ENCODE measurements around the gene UST.

UST gene

GRCh38 chr6:149044528-149044927 is 297.7 kb downstream of the UST start:
- TF ChIP-seq ZFX (IDR thresholded peaks at IDR 0.05; ENCODE audit: borderline replicate concordance) (no peak), CTCF (IDR thresholded peaks at IDR 0.05) (no peak)
- H3K27ac ChIP-seq, result no peak overlapping the region

- TF ChIP-seq CTCF (IDR thresholded peaks at IDR 0.05) (no peak), ZFX (IDR thresholded peaks at IDR 0.05; ENCODE audit: borderline replicate concordance) (no peak)
- H3K27ac ChIP-seq, result no peak overlapping the region
These were observed 298.6 kb downstream of the UST start for GRCh38 chr6:149045404-149045803.

GRCh38 chr6:149046164-149046821 is 299.5 kb downstream of the UST start:
- no peak for TF ChIP-seq ZFX (IDR thresholded peaks at IDR 0.05; ENCODE audit: borderline replicate concordance)
- no peak overlapping the region for H3K27ac ChIP-seq

GRCh38 chr6:149046822-149047246 is 300.0 kb downstream of the UST start:
- H3K27ac ChIP-seq, result no peak overlapping the region
- TF ChIP-seq CTCF (IDR thresholded peaks at IDR 0.05) (no peak), ZFX (IDR thresholded peaks at IDR 0.05; ENCODE audit: borderline replicate concordance) (no peak)

- H3K27ac ChIP-seq, result no peak overlapping the region
- TF ChIP-seq ZFX (IDR thresholded peaks at IDR 0.05; ENCODE audit: borderline replicate concordance), result no peak
- TF ChIP-seq CTCF (IDR thresholded peaks at IDR 0.05), result no peak
These were observed 302.4 kb downstream of the UST start for GRCh38 chr6:149049230-149049629.

GRCh38 chr6:149050160-149050559 is 303.3 kb downstream of the UST start:
- no peak overlapping the region for H3K27ac ChIP-seq
- no peak for TF ChIP-seq ZFX (IDR thresholded peaks at IDR 0.05; ENCODE audit: borderline replicate concordance)

- TF ChIP-seq CTCF (IDR thresholded peaks at IDR 0.05) (no peak), ZFX (IDR thresholded peaks at IDR 0.05; ENCODE audit: borderline replicate concordance) (no peak)
- H3K27ac ChIP-seq, result no peak overlapping the region
These were observed 305.7 kb downstream of the UST start for GRCh38 chr6:149052350-149053106.

GRCh38 chr6:149053848-149054558 is 307.2 kb downstream of the UST start:
- no peak overlapping the region for H3K27ac ChIP-seq

More at GRCh38 chr6:149053848-149054558, 307.2 kb downstream of the UST start:
- TF ChIP-seq CTCF (IDR thresholded peaks at IDR 0.05) (no peak), ZFX (IDR thresholded peaks at IDR 0.05; ENCODE audit: borderline replicate concordance) (no peak)
